Heart left ventricle (tissue), 13 donors: ENCODE measurements around the gene CHRNG.

ENCODE experiments used
- POLR2A ChIP-seq, 2 donors: fragments of 450-650 bp; IDR thresholded peaks; one replicate each; pipeline ENCODE4 v1.6.1; 2017; ENCODE audit warnings: antibody characterized with exemption in 2 of 2, mild to moderate bottlenecking in 2 of 2, moderate library complexity in 2 of 2
- TF ChIP-seq, protein P1 (sequence below), 12 donors: fragments of 200-600 bp; sonication (generic) in 4 of 12; IDR thresholded peaks; one replicate each; pipeline versions ENCODE4 v1.5.0 to v1.8.0; 2018 to 2022; ENCODE audit warnings: antibody characterized with exemption in 12 of 12, mild to moderate bottlenecking in 5 of 12
- donor health status: ischemic (EF 13 %, LVEDD 7.1; RV severe dilation, severe dysfunction).
- donor health status: DM: no; HTN: yes; CAD: no.
- donor health status: DM: no; HTN: no; CAD: no.
- donor health status: ischemic (EF 25% LVEDD 6.9; RV normal size, moderate dysfunction).
- donor health status: ischemic (EF 25% LVEDD 5.7; RV mildly dilated, moderate dysfunction).
- donor health status: ischemic (EF 35%, LVEDD 5.7; RV mildly dilated, moderate dysfunction).
- donor health status: nonischemic (EF 11% LVEDD 7.7; RV severe dilation, severe dysfunction).
- donor health status: DM: yes; HTN: yes; CAD: no.
- donor health status: PGD.
- donor health status: ischemic (EF 29% LVEDD 5.4; RV normal size, mild dysfunction).
- donor health status: nonischemic (EF 23%, LVEDD 6.1; RV moderate dilation, normal function).

DNA sequence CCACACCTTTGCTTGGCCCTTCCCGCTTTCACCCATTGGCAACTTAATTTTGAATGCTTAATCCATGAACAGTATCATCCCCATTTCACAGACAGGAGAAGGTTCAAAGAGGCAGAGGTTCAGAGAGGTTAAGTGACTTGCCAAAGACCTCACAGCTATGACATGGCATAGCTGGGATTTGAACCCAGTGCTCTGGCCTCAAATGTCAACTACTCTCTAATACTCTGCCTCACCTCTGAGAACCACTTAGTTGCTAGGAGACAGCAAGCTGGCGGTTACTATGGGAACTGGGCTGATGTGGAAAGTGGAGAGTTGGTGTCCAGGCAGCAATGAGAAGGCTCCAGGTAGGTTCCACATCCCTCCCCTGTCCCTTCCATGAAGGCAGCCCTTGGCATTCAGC, 35.1 kb upstream of the CHRNG start:
- TF ChIP-seq, protein P1, sequence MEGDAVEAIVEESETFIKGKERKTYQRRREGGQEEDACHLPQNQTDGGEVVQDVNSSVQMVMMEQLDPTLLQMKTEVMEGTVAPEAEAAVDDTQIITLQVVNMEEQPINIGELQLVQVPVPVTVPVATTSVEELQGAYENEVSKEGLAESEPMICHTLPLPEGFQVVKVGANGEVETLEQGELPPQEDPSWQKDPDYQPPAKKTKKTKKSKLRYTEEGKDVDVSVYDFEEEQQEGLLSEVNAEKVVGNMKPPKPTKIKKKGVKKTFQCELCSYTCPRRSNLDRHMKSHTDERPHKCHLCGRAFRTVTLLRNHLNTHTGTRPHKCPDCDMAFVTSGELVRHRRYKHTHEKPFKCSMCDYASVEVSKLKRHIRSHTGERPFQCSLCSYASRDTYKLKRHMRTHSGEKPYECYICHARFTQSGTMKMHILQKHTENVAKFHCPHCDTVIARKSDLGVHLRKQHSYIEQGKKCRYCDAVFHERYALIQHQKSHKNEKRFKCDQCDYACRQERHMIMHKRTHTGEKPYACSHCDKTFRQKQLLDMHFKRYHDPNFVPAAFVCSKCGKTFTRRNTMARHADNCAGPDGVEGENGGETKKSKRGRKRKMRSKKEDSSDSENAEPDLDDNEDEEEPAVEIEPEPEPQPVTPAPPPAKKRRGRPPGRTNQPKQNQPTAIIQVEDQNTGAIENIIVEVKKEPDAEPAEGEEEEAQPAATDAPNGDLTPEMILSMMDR (IDR thresholded peaks at IDR 0.05), result no peak
- no peak for TF ChIP-seq POLR2A (IDR thresholded peaks at IDR 0.05)
